Activated CD4-positive, alpha-beta T cell treated with anti-CD3 and anti-CD28 coated beads for 36 hours (primary cell): ENCODE results near the gene GPC6. TPM values are rescaled to one million over a fixed set of nuclear protein-coding genes. Genes with fewer than 3 reads are reported as not detected.
A peak's percentile ranks its signal among the peaks of the same experiment; 100 is the strongest.

Source experiments
- ATAC-seq: fragments of 200-7000 bp; cut with Tn5 transposase; one replicate; pipeline ENCODE4 v1.10.0; 2021; ENCODE audit warnings: mild to moderate bottlenecking, moderate library complexity
- CTCF ChIA-PET: fragments of 350-600 bp; sonication (Branson Sonifier 250); formaldehyde crosslinking; loops from one replicate; lab custom pipeline; 2021; ENCODE audit warnings: antibody characterized with exemption; lab: Charles Lee
- POLR2A ChIA-PET: fragments of 350-600 bp; sonication (Branson Sonifier 250); formaldehyde crosslinking; loops from one replicate; lab custom pipeline; 2021; ENCODE audit warnings: antibody characterized with exemption, inconsistent platforms; lab: Charles Lee
- DNase-seq: peaks from one replicate; pipeline ENCODE4 v3.0.0-alpha.2; 2020
- H3K27ac Mint-ChIP-seq: one replicate; pipeline ENCODE4 v1.8.0; 2021; ENCODE audit warnings: mixed read lengths
- H3K27me3 Mint-ChIP-seq: one replicate; pipeline ENCODE4 v1.8.0; 2021; ENCODE audit warnings: mixed read lengths
- H3K36me3 Mint-ChIP-seq: one replicate; pipeline ENCODE4 v1.8.0; 2021; ENCODE audit warnings: low read depth, mixed read lengths
- H3K4me1 Mint-ChIP-seq: one replicate; pipeline ENCODE4 v1.8.0; 2021; ENCODE audit warnings: mixed read lengths
- H3K4me3 Mint-ChIP-seq: one replicate; pipeline ENCODE4 v1.8.0; 2021; ENCODE audit warnings: mild to moderate bottlenecking, moderate library complexity, mixed read lengths
- H3K9me3 Mint-ChIP-seq: one replicate; pipeline ENCODE4 v1.8.0; 2021; ENCODE audit warnings: low read depth, mixed read lengths
- intact Hi-C, 2 experiments: fragments of 100-400 bp; cut with DNase I in 1 of 2; cut with micrococcal nuclease in 1 of 2; formaldehyde crosslinking; loops; one replicate each; pipeline versions ENCODE4 v1.14.2 to v1.15.1; 2022 to 2024; cut with DNase I, micrococcal nuclease
- total RNA-seq, 2 experiments: library from RNA; stranded (reverse); gene quantifications; one replicate each; pipeline ENCODE4 v1.2.3, GENCODE V29; 2021

GPC6 gene
- total RNA-seq, 2 experiments from 2014 or later: not detected

GRCh38 chr13:93680329-93680728 is 453.7 kb downstream of the GPC6 start:
- CTCF ChIA-PET: no interaction called here
- peaks cover 3% of the 10 kb centered on the region for H3K9me3 Mint-ChIP-seq
- POLR2A ChIA-PET: no interaction called here
- no peaks in the 10 kb centered on the region for H3K4me1 Mint-ChIP-seq
- H3K4me3 Mint-ChIP-seq: no peak overlapping the region
- H3K36me3 Mint-ChIP-seq: no peaks in the 10 kb centered on the region
- no peaks in the 10 kb centered on the region for H3K27me3 Mint-ChIP-seq
- ATAC-seq (no peak), DNase-seq (no peak)
- intact Hi-C loops: no loop called here
- H3K27ac Mint-ChIP-seq: no peak overlapping the region

GRCh38 chr13:93685900-93686299 is 459.3 kb downstream of the GPC6 start:
- Mint-ChIP-seq H3K36me3 (no peaks in the 10 kb centered on the region), H3K4me3 (no peak overlapping the region), H3K27me3 (no peaks in the 10 kb centered on the region), H3K4me1 (no peaks in the 10 kb centered on the region), H3K27ac (no peak overlapping the region), H3K9me3 (peaks cover 4% of the 10 kb centered on the region)
- ATAC-seq (no peak), DNase-seq (no peak)
- ChIA-PET CTCF (no interaction called here), POLR2A (no interaction called here)
- intact Hi-C loops: no loop called here

- POLR2A ChIA-PET: no interaction called here
- peak; percentile 30 for ATAC-seq
- intact Hi-C loops: no loop called here
- CTCF ChIA-PET: no interaction called here
- H3K27me3 Mint-ChIP-seq: no peaks in the 10 kb centered on the region
- H3K27ac Mint-ChIP-seq: no peak overlapping the region
- no peak for DNase-seq
- peaks cover 4% of the 10 kb centered on the region for H3K9me3 Mint-ChIP-seq
- H3K4me3 Mint-ChIP-seq: no peak overlapping the region
- no peaks in the 10 kb centered on the region for H3K4me1 Mint-ChIP-seq
- H3K36me3 Mint-ChIP-seq: no peaks in the 10 kb centered on the region
Measured at GRCh38 chr13:93686399-93686798, 459.8 kb downstream of the GPC6 start.

GRCh38 chr13:93687261-93687660 is 460.7 kb downstream of the GPC6 start:
- intact Hi-C loops: no loop called here
- ATAC-seq (no peak), DNase-seq (no peak)
- H3K4me1 Mint-ChIP-seq: no peaks in the 10 kb centered on the region
- H3K27me3 Mint-ChIP-seq: no peaks in the 10 kb centered on the region
- ChIA-PET CTCF (no interaction called here), POLR2A (no interaction called here)
- H3K27ac Mint-ChIP-seq: no peak overlapping the region
- peaks cover 4% of the 10 kb centered on the region for H3K9me3 Mint-ChIP-seq
- H3K36me3 Mint-ChIP-seq: no peaks in the 10 kb centered on the region
- no peak overlapping the region for H3K4me3 Mint-ChIP-seq

- POLR2A ChIA-PET: no interaction called here
- H3K36me3 Mint-ChIP-seq: no peaks in the 10 kb centered on the region
Measured at GRCh38 chr13:93689333-93689732, 462.7 kb downstream of the GPC6 start.

GRCh38 chr13:93690139-93690538 is 463.5 kb downstream of the GPC6 start:
- H3K4me1 Mint-ChIP-seq: no peaks in the 10 kb centered on the region
- no peaks in the 10 kb centered on the region for H3K36me3 Mint-ChIP-seq
- intact Hi-C loops: no loop called here
- no peaks in the 10 kb centered on the region for H3K27me3 Mint-ChIP-seq
- DNase-seq (peak; percentile 4), ATAC-seq (no peak)
- H3K4me3 Mint-ChIP-seq: no peak overlapping the region
- ChIA-PET POLR2A (no interaction called here), CTCF (no interaction called here)
- H3K9me3 Mint-ChIP-seq: peaks cover 4% of the 10 kb centered on the region
- H3K27ac Mint-ChIP-seq: no peak overlapping the region

More at GRCh38 chr13:93689333-93689732, 462.7 kb downstream of the GPC6 start:
- Mint-ChIP-seq H3K27ac (no peak overlapping the region), H3K4me1 (no peaks in the 10 kb centered on the region), H3K9me3 (peaks cover 4% of the 10 kb centered on the region), H3K27me3 (no peaks in the 10 kb centered on the region), H3K4me3 (no peak overlapping the region)
- intact Hi-C loops: no loop called here
- no peak for ATAC-seq
- no peak for DNase-seq
- CTCF ChIA-PET: no interaction called here

- CTCF ChIA-PET: no interaction called here
- DNase-seq (no peak), ATAC-seq (no peak)
- POLR2A ChIA-PET: no interaction called here
- intact Hi-C loops: no loop called here
- H3K4me3 Mint-ChIP-seq: no peak overlapping the region
- H3K9me3 Mint-ChIP-seq: no peaks in the 10 kb centered on the region
- no peak overlapping the region for H3K27ac Mint-ChIP-seq
- no peaks in the 10 kb centered on the region for H3K27me3 Mint-ChIP-seq
- H3K36me3 Mint-ChIP-seq: no peaks in the 10 kb centered on the region
- H3K4me1 Mint-ChIP-seq: no peaks in the 10 kb centered on the region
Measured at GRCh38 chr13:93698016-93698613, 471.5 kb downstream of the GPC6 start.

- H3K36me3 Mint-ChIP-seq: no peaks in the 10 kb centered on the region
- no peaks in the 10 kb centered on the region for H3K4me1 Mint-ChIP-seq
- no peak for DNase-seq
- no peak for ATAC-seq
- H3K27me3 Mint-ChIP-seq: no peaks in the 10 kb centered on the region
- no peaks in the 10 kb centered on the region for H3K9me3 Mint-ChIP-seq
- CTCF ChIA-PET: no interaction called here
- POLR2A ChIA-PET: no interaction called here
- intact Hi-C loops: no loop called here
- H3K27ac Mint-ChIP-seq: no peak overlapping the region
- H3K4me3 Mint-ChIP-seq: no peak overlapping the region
Measured at GRCh38 chr13:93700115-93700514, 473.5 kb downstream of the GPC6 start.

- intact Hi-C loops: no loop called here
- H3K4me3 Mint-ChIP-seq: no peak overlapping the region
- ChIA-PET POLR2A (no interaction called here), CTCF (interaction anchor here (0.7 kb wide), 1 partner anchor 9 kb away, joined by 3 read pairs; no protein-coding TSS in a partner anchor)
- ATAC-seq (no peak), DNase-seq (no peak)
- H3K27ac Mint-ChIP-seq: no peak overlapping the region
- no peaks in the 10 kb centered on the region for H3K27me3 Mint-ChIP-seq
- no peaks in the 10 kb centered on the region for H3K4me1 Mint-ChIP-seq
- no peaks in the 10 kb centered on the region for H3K36me3 Mint-ChIP-seq
- peaks cover 2% of the 10 kb centered on the region for H3K9me3 Mint-ChIP-seq
Measured at GRCh38 chr13:93708308-93709075, 481.9 kb downstream of the GPC6 start.

GRCh38 chr13:93709506-93710244 is 483.1 kb downstream of the GPC6 start:
- DNase-seq: no peak
- H3K27ac Mint-ChIP-seq: no peak overlapping the region
- ChIA-PET CTCF (no interaction called here), POLR2A (no interaction called here)
- ATAC-seq: no peak
- no peak overlapping the region for H3K4me3 Mint-ChIP-seq
- H3K9me3 Mint-ChIP-seq: peaks cover 13% of the 10 kb centered on the region
- H3K27me3 Mint-ChIP-seq: no peaks in the 10 kb centered on the region
- no peaks in the 10 kb centered on the region for H3K4me1 Mint-ChIP-seq
- H3K36me3 Mint-ChIP-seq: no peaks in the 10 kb centered on the region
- intact Hi-C loops: no loop called here

- H3K9me3 Mint-ChIP-seq: peaks cover 15% of the 10 kb centered on the region
- no peak for ATAC-seq
- H3K27me3 Mint-ChIP-seq: no peaks in the 10 kb centered on the region
- DNase-seq: no peak
- H3K27ac Mint-ChIP-seq: no peak overlapping the region
- POLR2A ChIA-PET: no interaction called here
- no peaks in the 10 kb centered on the region for H3K36me3 Mint-ChIP-seq
- CTCF ChIA-PET: no interaction called here
- no peaks in the 10 kb centered on the region for H3K4me1 Mint-ChIP-seq
- H3K4me3 Mint-ChIP-seq: no peak overlapping the region
- intact Hi-C loops: no loop called here
Measured at GRCh38 chr13:93714171-93714570, 487.6 kb downstream of the GPC6 start.

- Mint-ChIP-seq H3K36me3 (no peaks in the 10 kb centered on the region), H3K27me3 (no peaks in the 10 kb centered on the region), H3K4me1 (no peaks in the 10 kb centered on the region), H3K9me3 (peaks cover 24% of the 10 kb centered on the region), H3K27ac (no peak overlapping the region), H3K4me3 (no peak overlapping the region)
- DNase-seq (no peak), ATAC-seq (no peak)
- ChIA-PET CTCF (interaction anchor here (1.2 kb wide), 1 partner anchor 11 kb away, joined by 3 read pairs; no protein-coding TSS in a partner anchor), POLR2A (no interaction called here)
- intact Hi-C loops: no loop called here
Measured at GRCh38 chr13:93715866-93716265, 489.3 kb downstream of the GPC6 start.
